ENCODE results near the gene FKBP5. TPM values are rescaled to one million over a fixed set of nuclear protein-coding genes. Genes with fewer than 3 reads are reported as not detected.
"Not testable (repeated sequence)": the region's sequence is repeated elsewhere in the genome, so short reads cannot be mapped to it uniquely, and the experiment has no call there.

The FKBP5 gene
- total and polyA plus RNA-seq, 2 donors from 2014 or later: 45.6 to 267 TPM

DNA sequence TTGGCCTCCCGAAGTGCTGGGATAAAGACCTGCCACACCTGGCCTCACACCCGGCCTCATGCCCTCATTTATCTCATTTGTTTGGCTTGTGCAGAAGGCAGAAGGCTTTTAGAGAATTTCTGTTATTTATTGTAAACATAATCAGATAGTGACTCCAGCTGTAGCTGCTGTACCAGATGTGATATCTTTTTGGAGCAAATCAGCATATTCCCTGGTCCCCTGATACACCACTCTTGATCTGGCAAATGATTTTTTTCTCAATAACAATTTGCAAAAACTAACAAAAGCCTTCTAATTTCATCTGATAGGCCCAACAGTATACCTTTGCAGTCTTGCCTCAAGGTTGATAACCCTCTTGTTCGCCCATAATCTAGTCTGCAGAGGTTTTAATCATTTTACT, 149.5 kb downstream of the FKBP5 start:
- Histone ChIP-seq H3K4me3 (ENCODE audit: low read length in 3 of 3) (no peak overlapping the region), H3K36me3 (ENCODE audit: control insufficient read depth in 2 of 3, insufficient read depth in 3 of 3, low read length in 3 of 3) (no peaks in the 10 kb centered on the region), H3K27me3 (ENCODE audit: control insufficient read depth, insufficient read depth, low read length) (no peaks in the 10 kb centered on the region), H3K9ac (ENCODE audit: low read length in 3 of 3) (no peak overlapping the region), H3K27ac (ENCODE audit: low read depth in 2 of 2, low read length in 2 of 2) (no peak overlapping the region), H3K9me3 (ENCODE audit: control insufficient read depth in 2 of 3, insufficient read depth in 1 of 3, low read length in 3 of 3) (no peaks in the 10 kb centered on the region), H3K4me1 (ENCODE audit: control insufficient read depth in 2 of 3, insufficient read depth in 2 of 3, low read depth in 1 of 3, low read length in 3 of 3) (no peaks in the 10 kb centered on the region)
- intact Hi-C loops (cut with DNase I): no loop called here
- no peak for DNase-seq
- TF ChIP-seq, protein P1, sequence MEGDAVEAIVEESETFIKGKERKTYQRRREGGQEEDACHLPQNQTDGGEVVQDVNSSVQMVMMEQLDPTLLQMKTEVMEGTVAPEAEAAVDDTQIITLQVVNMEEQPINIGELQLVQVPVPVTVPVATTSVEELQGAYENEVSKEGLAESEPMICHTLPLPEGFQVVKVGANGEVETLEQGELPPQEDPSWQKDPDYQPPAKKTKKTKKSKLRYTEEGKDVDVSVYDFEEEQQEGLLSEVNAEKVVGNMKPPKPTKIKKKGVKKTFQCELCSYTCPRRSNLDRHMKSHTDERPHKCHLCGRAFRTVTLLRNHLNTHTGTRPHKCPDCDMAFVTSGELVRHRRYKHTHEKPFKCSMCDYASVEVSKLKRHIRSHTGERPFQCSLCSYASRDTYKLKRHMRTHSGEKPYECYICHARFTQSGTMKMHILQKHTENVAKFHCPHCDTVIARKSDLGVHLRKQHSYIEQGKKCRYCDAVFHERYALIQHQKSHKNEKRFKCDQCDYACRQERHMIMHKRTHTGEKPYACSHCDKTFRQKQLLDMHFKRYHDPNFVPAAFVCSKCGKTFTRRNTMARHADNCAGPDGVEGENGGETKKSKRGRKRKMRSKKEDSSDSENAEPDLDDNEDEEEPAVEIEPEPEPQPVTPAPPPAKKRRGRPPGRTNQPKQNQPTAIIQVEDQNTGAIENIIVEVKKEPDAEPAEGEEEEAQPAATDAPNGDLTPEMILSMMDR (IDR thresholded peaks at IDR 0.05; ENCODE audit: borderline replicate concordance, extremely low read depth, insufficient read depth): no peak
- FAIRE-seq: no peak

- H3K36me3 ChIP-seq (ENCODE audit: control insufficient read depth in 2 of 3, insufficient read depth in 3 of 3, low read length in 3 of 3); H3K27me3 ChIP-seq (ENCODE audit: control insufficient read depth, insufficient read depth, low read length); H3K4me1 ChIP-seq (ENCODE audit: control insufficient read depth in 2 of 3, insufficient read depth in 2 of 3, low read depth in 1 of 3, low read length in 3 of 3); H3K9me3 ChIP-seq (ENCODE audit: control insufficient read depth in 2 of 3, insufficient read depth in 1 of 3, low read length in 3 of 3); FAIRE-seq; H3K27ac ChIP-seq (ENCODE audit: low read depth in 2 of 2, low read length in 2 of 2); intact Hi-C loops (cut with DNase I); H3K9ac ChIP-seq (ENCODE audit: low read length in 3 of 3); H3K4me3 ChIP-seq (ENCODE audit: low read length in 3 of 3): not testable (repeated sequence)
- peak in 1 of 5 donors; percentile 41 for DNase-seq
These were observed 152.9 kb downstream of the FKBP5 start for GRCh38 chr6:35535847-35536246.

- no peak for FAIRE-seq
- no peaks in the 10 kb centered on the region for H3K27me3 ChIP-seq (ENCODE audit: control insufficient read depth, insufficient read depth, low read length)
- H3K4me1 ChIP-seq (ENCODE audit: control insufficient read depth in 2 of 3, insufficient read depth in 2 of 3, low read depth in 1 of 3, low read length in 3 of 3): no peaks in the 10 kb centered on the region
- no peak overlapping the region for H3K27ac ChIP-seq (ENCODE audit: low read depth in 2 of 2, low read length in 2 of 2)
- DNase-seq: peak in 4 of 5 donors; percentile 14 to 62 (median 40)
- no peaks in the 10 kb centered on the region for H3K9me3 ChIP-seq (ENCODE audit: control insufficient read depth in 2 of 3, insufficient read depth in 1 of 3, low read length in 3 of 3)
- TF ChIP-seq, protein P1 (IDR thresholded peaks at IDR 0.05; ENCODE audit: borderline replicate concordance, extremely low read depth, insufficient read depth): no peak
- H3K36me3 ChIP-seq (ENCODE audit: control insufficient read depth in 2 of 3, insufficient read depth in 3 of 3, low read length in 3 of 3): no peaks in the 10 kb centered on the region
- intact Hi-C loops (cut with DNase I): no loop called here
- H3K9ac ChIP-seq (ENCODE audit: low read length in 3 of 3): no peak overlapping the region
- H3K4me3 ChIP-seq (ENCODE audit: low read length in 3 of 3): no peak overlapping the region
These were observed 154.1 kb downstream of the FKBP5 start for GRCh38 chr6:35534407-35535170.

DNA sequence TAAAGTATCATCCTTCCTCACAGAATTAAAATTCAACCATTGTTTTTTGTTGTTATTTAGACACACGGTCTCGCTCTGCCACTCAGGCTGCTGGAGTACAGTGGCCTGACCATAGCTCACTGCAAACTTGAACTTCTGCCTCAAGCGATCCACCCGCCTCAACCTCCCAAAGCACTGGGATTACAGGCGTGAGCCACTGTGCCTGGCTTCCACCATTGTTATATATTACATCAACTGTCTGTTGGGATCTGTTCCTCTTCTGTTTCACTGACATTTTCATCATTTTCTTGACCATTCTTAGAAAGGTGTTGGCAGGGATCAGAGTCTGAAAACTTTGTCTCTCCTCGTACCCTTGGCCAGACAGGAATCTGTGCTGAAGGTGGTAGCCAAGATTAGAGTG, 154.7 kb downstream of the FKBP5 start:
- H3K27me3 ChIP-seq (ENCODE audit: control insufficient read depth, insufficient read depth, low read length): no peaks in the 10 kb centered on the region
- TF ChIP-seq, protein P1 (IDR thresholded peaks at IDR 0.05; ENCODE audit: borderline replicate concordance, extremely low read depth, insufficient read depth): no peak
- no peaks in the 10 kb centered on the region for H3K4me1 ChIP-seq (ENCODE audit: control insufficient read depth in 2 of 3, insufficient read depth in 2 of 3, low read depth in 1 of 3, low read length in 3 of 3)
- H3K36me3 ChIP-seq (ENCODE audit: control insufficient read depth in 2 of 3, insufficient read depth in 3 of 3, low read length in 3 of 3): no peaks in the 10 kb centered on the region
- DNase-seq: peak in 1 of 5 donors; percentile 16
- H3K9ac ChIP-seq (ENCODE audit: low read length in 3 of 3): no peak overlapping the region
- no peak overlapping the region for H3K4me3 ChIP-seq (ENCODE audit: low read length in 3 of 3)
- intact Hi-C loops (cut with DNase I): no loop called here
- no peak for FAIRE-seq
- no peaks in the 10 kb centered on the region for H3K9me3 ChIP-seq (ENCODE audit: control insufficient read depth in 2 of 3, insufficient read depth in 1 of 3, low read length in 3 of 3)
- no peak overlapping the region for H3K27ac ChIP-seq (ENCODE audit: low read depth in 2 of 2, low read length in 2 of 2)

Measured in kidney (tissue), 14 donors.